Suppressor macrophage treated with lipopolysaccharide for 1 hour (primary cell): ENCODE measurements around the gene THOC1.

Experiments
- DNase-seq, 3 donors: peaks; one replicate each; pipeline ENCODE4 v3.0.0-alpha.2; 2020 to 2022

The THOC1 gene

GRCh38 chr18:275486-275885, 7.6 kb upstream of the THOC1 start:
- peak; percentile 37 to 51 (median 39) for DNase-seq

- no peak for DNase-seq
These were observed 6.5 kb upstream of the THOC1 start for GRCh38 chr18:274313-274712.

GRCh38 chr18:273525-273924, 5.7 kb upstream of the THOC1 start:
- no peak for DNase-seq

GRCh38 chr18:272650-273049, 4.8 kb upstream of the THOC1 start:
- no peak for DNase-seq

GRCh38 chr18:269480-270095, 1.7 kb upstream of the THOC1 start:
- no peak for DNase-seq

- DNase-seq = no peak
These were observed 513 bp downstream of the THOC1 start for GRCh38 chr18:267380-267687.

GRCh38 chr18:261398-262073, 6.3 kb downstream of the THOC1 start:
- no peak for DNase-seq

- no peak for DNase-seq
These were observed 7.3 kb downstream of the THOC1 start for GRCh38 chr18:260547-260946.

- DNase-seq = no peak
These were observed 12.7 kb downstream of the THOC1 start for GRCh38 chr18:255171-255570.

- no peak for DNase-seq
These were observed 14.7 kb downstream of the THOC1 start for GRCh38 chr18:253121-253520.

GRCh38 chr18:251572-251971, 16.3 kb downstream of the THOC1 start:
- no peak for DNase-seq

- DNase-seq = no peak
These were observed 17.2 kb downstream of the THOC1 start for GRCh38 chr18:250685-251084.

- no peak for DNase-seq
These were observed 19.8 kb downstream of the THOC1 start for GRCh38 chr18:248053-248452.

- no peak for DNase-seq
These were observed 22.5 kb downstream of the THOC1 start for GRCh38 chr18:245282-245847.

- no peak for DNase-seq
These were observed 27.7 kb downstream of the THOC1 start for GRCh38 chr18:240175-240574.

- DNase-seq = no peak
These were observed 36.3 kb downstream of the THOC1 start for GRCh38 chr18:231563-231962.

GRCh38 chr18:228586-228985, 39.3 kb downstream of the THOC1 start:
- no peak for DNase-seq

- DNase-seq = no peak
These were observed 39.9 kb downstream of the THOC1 start for GRCh38 chr18:227902-228301.

GRCh38 chr18:227374-227773, 40.5 kb downstream of the THOC1 start:
- no peak for DNase-seq

GRCh38 chr18:225745-226144, 42.1 kb downstream of the THOC1 start:
- DNase-seq = no peak

GRCh38 chr18:220708-221107, 47.1 kb downstream of the THOC1 start:
- DNase-seq = no peak

- no peak for DNase-seq
These were observed 50.1 kb downstream of the THOC1 start for GRCh38 chr18:217532-218336.

- no peak for DNase-seq
These were observed 52.3 kb downstream of the THOC1 start for GRCh38 chr18:215448-216010.

- DNase-seq = no peak
These were observed 53.9 kb downstream of the THOC1 start for GRCh38 chr18:213966-214365.
